HuH-7.5 (cell line): ENCODE data around the gene RAB11B.
A peak's percentile ranks its signal among the peaks of the same experiment; 100 is the strongest.
"Not testable (repeated sequence)": the region's sequence is repeated elsewhere in the genome, so short reads cannot be mapped to it uniquely, and the experiment has no call there.

ENCODE experiments used
- DNase-seq: peaks from one replicate; pipeline ENCODE4 v3.0.0; 2011; ENCODE audit warnings: low spot score

Gene RAB11B

GRCh38 chr19:8429044-8429443 lies 38.9 kb downstream of the RAB11B start:
- DNase-seq, result no peak

GRCh38 chr19:8429826-8430225 lies 39.7 kb downstream of the RAB11B start:
- no peak for DNase-seq

GRCh38 chr19:8430650-8431049 lies 40.5 kb downstream of the RAB11B start:
- DNase-seq, result no peak

- no peak for DNase-seq
These were observed 48.1 kb downstream of the RAB11B start for GRCh38 chr19:8438236-8438635.

DNA sequence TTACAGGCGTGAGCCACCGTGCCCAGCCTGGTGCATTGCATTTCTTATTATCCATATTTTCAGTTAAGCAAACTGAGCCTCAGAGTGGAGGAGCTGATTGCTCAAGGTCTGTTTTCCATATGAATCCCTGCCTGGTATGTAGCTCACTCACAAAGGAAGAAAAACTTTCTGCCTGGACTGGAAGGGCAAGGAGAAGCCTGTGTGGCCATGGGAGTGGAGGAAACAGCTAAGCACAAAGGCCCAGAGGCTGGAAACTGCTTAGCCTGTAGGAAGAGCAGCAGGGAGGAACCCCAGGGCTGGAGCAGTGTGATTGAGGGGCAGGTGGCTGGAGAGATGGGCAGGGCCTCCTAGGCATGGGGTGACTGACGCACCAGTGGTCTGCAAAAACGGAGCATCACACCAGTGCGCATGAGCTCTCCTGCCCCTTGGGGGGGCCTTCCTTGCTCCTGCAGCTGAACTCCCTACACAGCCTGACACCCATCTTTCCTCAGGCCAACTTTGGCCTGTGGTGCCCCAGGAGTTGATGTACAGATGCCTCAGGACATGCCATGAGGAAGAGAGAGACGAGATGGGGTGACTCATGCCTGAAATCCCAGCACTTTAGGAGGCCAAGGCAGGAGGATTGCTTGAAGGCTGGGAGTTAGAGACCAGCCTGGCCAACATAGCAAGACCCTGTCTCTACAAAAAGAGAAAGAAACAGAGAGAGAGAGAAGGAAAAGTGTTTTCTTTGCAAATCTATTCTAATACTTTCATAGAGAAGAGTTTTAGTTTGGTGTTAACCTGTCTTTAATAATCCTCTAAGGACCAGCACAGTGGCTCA lies 51.8 kb downstream of the RAB11B start:
- no peak for DNase-seq

DNA sequence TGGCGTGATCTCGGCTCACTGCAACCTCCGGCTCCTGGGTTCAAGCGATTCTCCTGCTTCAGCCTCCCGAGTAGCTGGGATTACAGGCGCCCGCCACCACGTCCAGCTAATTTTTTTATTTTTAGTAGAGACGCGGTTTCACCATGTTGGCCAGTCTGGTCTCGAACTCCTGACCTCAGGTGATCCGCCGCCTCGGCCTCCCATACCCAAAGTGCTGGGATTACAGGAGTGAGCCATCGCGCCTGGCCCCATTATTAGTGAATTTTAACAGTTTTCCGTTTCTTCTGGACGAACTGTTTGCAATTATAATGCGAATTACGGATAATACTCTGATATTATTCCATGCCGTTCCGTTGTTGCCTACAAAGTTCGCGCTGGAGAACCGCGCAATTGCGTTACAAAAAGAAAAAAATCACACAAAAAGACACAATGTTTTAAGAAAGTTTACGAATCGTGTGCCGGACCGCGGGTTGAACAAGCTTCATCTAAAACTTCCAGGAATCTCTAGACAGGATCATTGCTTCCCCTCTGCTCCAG lies 54.0 kb downstream of the RAB11B start:
- DNase-seq, result not testable (repeated sequence)

DNA sequence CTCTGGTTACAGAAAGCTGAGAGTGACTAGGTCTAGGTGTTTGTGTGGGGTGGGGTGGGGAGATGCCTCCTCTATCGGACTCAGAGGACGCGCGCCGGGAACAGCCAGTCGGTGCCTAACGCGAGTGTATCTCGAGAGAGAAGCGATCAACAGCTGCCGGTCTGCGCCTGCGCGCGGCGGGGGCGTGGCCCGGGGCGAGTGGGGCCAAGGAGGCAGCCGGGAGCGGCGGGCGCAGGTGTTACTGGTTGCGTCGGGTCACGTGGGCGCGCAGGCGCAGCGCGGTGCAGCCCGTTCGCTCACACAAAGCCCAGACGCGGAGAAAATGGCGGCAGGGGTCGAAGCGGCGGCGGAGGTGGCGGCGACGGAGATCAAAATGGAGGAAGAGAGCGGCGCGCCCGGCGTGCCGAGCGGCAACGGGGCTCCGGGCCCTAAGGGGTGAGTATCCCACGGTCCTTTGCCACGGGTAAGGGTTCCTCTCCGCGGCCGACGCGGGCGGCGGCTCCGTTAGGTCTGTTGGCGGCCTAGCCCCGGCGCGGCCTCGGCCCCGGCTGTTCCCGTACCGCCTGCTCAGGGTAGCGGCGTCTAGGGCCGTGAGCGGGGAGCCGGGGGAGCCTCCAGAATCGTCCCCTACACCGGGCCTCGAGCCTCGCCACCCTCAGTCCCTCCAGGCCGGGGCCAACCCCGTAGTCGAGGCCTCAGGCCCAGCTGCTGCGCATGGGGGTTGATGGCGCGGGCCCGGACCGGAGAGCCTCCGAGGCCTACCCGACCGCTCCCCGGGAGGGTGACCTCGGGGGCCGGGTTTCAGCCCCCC lies 54.7 kb downstream of the RAB11B start, which contains the start of gene HNRNPM:
Gene HNRNPM, plus strand, starts transcription at position 299 of the 811 bp plus-strand sequence. Its CDS starts 24 bp downstream, at position 323.
- DNase-seq, result peak; percentile 90

- DNase-seq, result no peak
These were observed 55.4 kb downstream of the RAB11B start for GRCh38 chr19:8445488-8446001.

- no peak for DNase-seq
These were observed 56.0 kb downstream of the RAB11B start for GRCh38 chr19:8446061-8446709.

DNA sequence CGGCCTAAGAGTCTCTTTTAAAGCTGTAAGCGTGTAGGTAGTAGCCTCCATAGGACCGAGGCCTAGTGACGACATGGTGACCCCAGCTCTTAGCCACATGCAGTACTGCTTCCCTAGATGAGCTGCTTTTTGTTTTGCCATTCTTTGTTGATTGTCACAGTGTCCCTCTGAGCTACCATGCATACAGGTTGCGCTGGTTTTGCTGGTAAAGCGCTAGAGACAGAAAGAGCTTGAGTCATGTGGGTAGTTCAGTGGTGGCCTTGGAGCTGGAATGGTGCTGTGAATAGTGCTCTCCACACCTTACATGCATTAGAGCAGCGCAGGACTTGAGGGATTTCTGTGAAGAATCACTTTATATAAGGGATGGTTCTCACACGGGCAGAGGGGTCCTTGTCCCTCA lies 59.7 kb downstream of the RAB11B start:
- no peak for DNase-seq

DNA sequence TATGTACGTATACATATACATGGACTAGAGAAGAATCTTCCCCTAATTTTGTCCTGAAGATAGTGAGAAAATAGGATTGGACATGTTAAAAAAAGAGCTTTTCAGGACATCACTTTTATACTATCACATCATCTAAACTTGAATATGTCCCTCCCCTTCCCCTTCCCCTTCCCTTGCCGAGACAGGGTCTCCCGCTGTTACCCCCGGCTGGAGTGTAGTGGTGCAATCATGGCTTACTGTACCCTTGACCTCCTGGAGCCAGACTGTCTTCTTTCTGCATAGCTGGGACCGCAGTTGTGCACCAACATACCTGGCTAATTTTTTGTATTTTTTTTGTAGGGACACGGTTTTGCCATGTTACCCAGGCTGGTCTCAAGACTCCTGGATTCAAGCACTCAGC lies 61.2 kb downstream of the RAB11B start:
- DNase-seq, result no peak

- no peak for DNase-seq
These were observed 61.7 kb downstream of the RAB11B start for GRCh38 chr19:8451885-8452284.

DNA sequence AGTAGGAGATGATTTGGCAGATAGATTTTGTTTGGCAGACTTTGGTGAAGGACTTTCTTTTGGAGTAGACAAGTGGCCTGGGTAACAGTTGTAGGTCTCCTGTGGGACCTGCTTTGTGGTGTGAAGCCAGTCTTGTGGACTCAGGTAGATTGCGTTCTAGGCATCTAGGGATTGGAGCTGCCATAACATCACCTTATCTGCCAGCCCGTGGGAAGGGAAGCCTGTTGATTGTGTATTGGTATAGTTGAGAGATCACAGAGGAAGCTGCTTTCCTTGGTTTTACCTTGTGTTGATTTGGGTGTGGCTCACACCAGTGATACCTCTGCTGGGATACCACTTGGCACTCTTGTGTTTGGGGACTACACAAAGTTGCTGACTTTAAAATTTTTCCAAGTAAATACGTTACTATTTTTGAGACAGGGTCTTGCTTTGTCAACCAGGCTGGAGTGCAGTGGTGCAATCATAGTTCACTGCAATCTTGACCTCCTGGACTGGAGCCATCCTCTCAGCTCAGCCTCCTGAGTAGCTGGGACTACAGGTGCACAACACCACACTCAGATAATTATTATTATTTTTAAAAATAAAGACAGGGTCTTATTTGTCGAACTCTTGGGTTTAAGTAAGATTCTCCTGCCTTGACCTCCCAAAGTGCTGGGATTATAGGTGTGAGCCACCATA lies 62.4 kb downstream of the RAB11B start:
- no peak for DNase-seq

GRCh38 chr19:8453616-8454015 lies 63.5 kb downstream of the RAB11B start:
- DNase-seq, result no peak
